Testis (tissue), 5 donors: ENCODE data around the gene STOML3. TPM values are rescaled to one million over a fixed set of nuclear protein-coding genes. Genes with fewer than 3 reads are reported as not detected.

Source experiments
- DNase-seq: peaks from one replicate; pipeline ENCODE4 v3.0.0-alpha.2; 2019
- H3K27ac ChIP-seq, 2 donors: fragments of 200-600 bp; sonication (generic); one replicate each; pipeline ENCODE4 v1.5.1; 2019
- H3K27me3 ChIP-seq: fragments of 200-600 bp; sonication (generic); one replicate; pipeline ENCODE4 v1.5.1; 2019
- H3K36me3 ChIP-seq: fragments of 200-600 bp; sonication (generic); one replicate; pipeline ENCODE4 v1.5.1; 2017; ENCODE audit warnings: low read depth; ENCODE audit errors: missing control alignments
- H3K4me1 ChIP-seq: fragments of 200-600 bp; sonication (generic); one replicate; pipeline ENCODE4 v1.5.1; 2019
- H3K4me3 ChIP-seq, 2 donors: fragments of 200-600 bp; sonication (generic); one replicate each; pipeline ENCODE4 v1.5.1; 2017 to 2019
- H3K9me3 ChIP-seq: fragments of 200-600 bp; sonication (generic); one replicate; pipeline ENCODE4 v1.5.1; 2017
- POLR2A ChIP-seq: fragments of 450-650 bp; IDR thresholded peaks from one replicate; pipeline ENCODE4 v1.6.1; 2017; ENCODE audit warnings: antibody characterized with exemption, mild to moderate bottlenecking, moderate library complexity
- WGBS, 2 donors: methylation state at CpG; one replicate each; pipeline ENCODE4 v1.1.5; 2018; 5-methylcytosine and 5-hydroxymethylcytosine counted together
- intact Hi-C: fragments of 100-400 bp; cut with DNase I; formaldehyde crosslinking; loops from one replicate; pipeline ENCODE4 v1.15.1; 2023; ENCODE audit warnings: low total_unique reads
- long read RNA-seq, 2 donors: transcript quantifications; one replicate each; lab custom pipeline, GENCODE V29; 2026
- polyA plus RNA-seq: library from polyadenylated mRNA; stranded (reverse); fragments of 350-450 nt; fragmentation: Illumina TruSeq; extraction: RNeasy Lipid Tissue Mini Kit (QIAGEN cat#74804); gene quantifications from one replicate; pipeline ENCODE4 v1.2.3, GENCODE V29; 2014; ENCODE audit warnings: low read depth, low replicate concordance; ENCODE audit not compliant: insufficient read depth
- total RNA-seq, 2 donors: library from RNA; depleted of rRNA; stranded (reverse); fragments of >200 nt; gene quantifications; one replicate each; pipeline ENCODE4 v1.2.3, GENCODE V29; 2016
- TF ChIP-seq, protein P1 (sequence below), 3 experiments: fragments of 450-650 bp in 2 of 3; fragments of 200-600 bp in 1 of 3; sonication (generic) in 1 of 3; IDR thresholded peaks; one replicate each; pipeline ENCODE4 v1.5.1; 2016 to 2019; ENCODE audit warnings: antibody characterized with exemption in 3 of 3, mild to moderate bottlenecking in 2 of 3, moderate library complexity in 1 of 3

Gene STOML3, protein sequence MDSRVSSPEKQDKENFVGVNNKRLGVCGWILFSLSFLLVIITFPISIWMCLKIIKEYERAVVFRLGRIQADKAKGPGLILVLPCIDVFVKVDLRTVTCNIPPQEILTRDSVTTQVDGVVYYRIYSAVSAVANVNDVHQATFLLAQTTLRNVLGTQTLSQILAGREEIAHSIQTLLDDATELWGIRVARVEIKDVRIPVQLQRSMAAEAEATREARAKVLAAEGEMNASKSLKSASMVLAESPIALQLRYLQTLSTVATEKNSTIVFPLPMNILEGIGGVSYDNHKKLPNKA
- total RNA-seq (under 1 TPM in 1 of 2 donors, not detected in 1; 0.12 TPM), polyA plus RNA-seq (0.91 TPM)
- long read RNA-seq, donor 1, partial matches to known transcripts: 0 of 3 reads
- long read RNA-seq, donor 1, other reads (novel, unspliced or antisense): 0 of 3 reads
- long read RNA-seq, donor 2: 0 reads

DNA sequence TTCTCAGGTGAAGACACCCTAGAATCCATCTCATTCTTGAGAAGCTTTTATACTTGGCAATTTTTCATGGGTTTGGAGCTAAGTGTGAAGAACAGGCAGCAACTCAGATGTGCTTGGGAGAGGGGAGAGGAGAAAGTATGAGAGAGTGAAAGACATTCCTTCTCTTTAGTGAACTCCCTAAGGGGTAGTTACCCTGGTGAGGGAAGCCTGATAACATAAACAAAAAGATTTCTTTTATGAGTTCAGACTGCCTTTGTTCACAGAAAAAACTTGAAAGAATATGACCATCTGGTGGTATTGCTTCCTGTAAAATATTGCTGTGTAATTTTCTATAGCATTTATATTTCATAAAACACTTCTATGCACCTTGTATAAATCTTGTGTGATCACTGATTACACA is at the start of gene STOML3:
Gene STOML3, minus strand, starts transcription at position 139 of the 400 bp plus-strand sequence. Its CDS starts 110 bp downstream, at position 29.
- no peaks in the 10 kb centered on the region for H3K9me3 ChIP-seq
- no peak within 1 kb of the TSS for H3K4me3 ChIP-seq
- TF ChIP-seq, protein P1, sequence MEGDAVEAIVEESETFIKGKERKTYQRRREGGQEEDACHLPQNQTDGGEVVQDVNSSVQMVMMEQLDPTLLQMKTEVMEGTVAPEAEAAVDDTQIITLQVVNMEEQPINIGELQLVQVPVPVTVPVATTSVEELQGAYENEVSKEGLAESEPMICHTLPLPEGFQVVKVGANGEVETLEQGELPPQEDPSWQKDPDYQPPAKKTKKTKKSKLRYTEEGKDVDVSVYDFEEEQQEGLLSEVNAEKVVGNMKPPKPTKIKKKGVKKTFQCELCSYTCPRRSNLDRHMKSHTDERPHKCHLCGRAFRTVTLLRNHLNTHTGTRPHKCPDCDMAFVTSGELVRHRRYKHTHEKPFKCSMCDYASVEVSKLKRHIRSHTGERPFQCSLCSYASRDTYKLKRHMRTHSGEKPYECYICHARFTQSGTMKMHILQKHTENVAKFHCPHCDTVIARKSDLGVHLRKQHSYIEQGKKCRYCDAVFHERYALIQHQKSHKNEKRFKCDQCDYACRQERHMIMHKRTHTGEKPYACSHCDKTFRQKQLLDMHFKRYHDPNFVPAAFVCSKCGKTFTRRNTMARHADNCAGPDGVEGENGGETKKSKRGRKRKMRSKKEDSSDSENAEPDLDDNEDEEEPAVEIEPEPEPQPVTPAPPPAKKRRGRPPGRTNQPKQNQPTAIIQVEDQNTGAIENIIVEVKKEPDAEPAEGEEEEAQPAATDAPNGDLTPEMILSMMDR (IDR thresholded peaks at IDR 0.05): no peak
- TF ChIP-seq POLR2A: no peak
- H3K36me3 ChIP-seq: no peaks in the 10 kb centered on the region
- no peak for DNase-seq
- intact Hi-C loops: no loop called here
- H3K27me3 ChIP-seq: no peaks in the 10 kb centered on the region
- H3K27ac ChIP-seq: no peak within 1 kb of the TSS
- no peaks in the 10 kb centered on the region for H3K4me1 ChIP-seq

- WGBS, 2 donors: 34 to 42% methylated on average over 1 of the region's 1 CpG
- no peaks in the 10 kb centered on the region for H3K27me3 ChIP-seq
- peaks cover 18% of the 10 kb centered on the region for H3K4me1 ChIP-seq
- DNase-seq: no peak
- H3K36me3 ChIP-seq: no peaks in the 10 kb centered on the region
- peak overlapping the region in 1 of 2 donors; percentile 18 for H3K27ac ChIP-seq
- intact Hi-C loops: no loop called here
- H3K9me3 ChIP-seq: no peaks in the 10 kb centered on the region
- H3K4me3 ChIP-seq: no peak overlapping the region
- TF ChIP-seq POLR2A: no peak
- TF ChIP-seq, protein P1 (IDR thresholded peaks at IDR 0.05): no peak
These were observed 49.6 kb upstream of the STOML3 start for GRCh38 chr13:39040206-39040605.

GRCh38 chr13:39039041-39039440 is 48.4 kb upstream of the STOML3 start:
- 13 to 18% methylated on average over 7 of the region's 7 CpGs for WGBS, 2 donors
- Histone ChIP-seq H3K4me3 (peak overlapping the region; percentile 68 to 79), H3K36me3 (no peaks in the 10 kb centered on the region), H3K27ac (peak overlapping the region; percentile 57 to 87), H3K27me3 (no peaks in the 10 kb centered on the region), H3K9me3 (no peaks in the 10 kb centered on the region), H3K4me1 (peaks cover 22% of the 10 kb centered on the region)
- TF ChIP-seq POLR2A: no peak
- TF ChIP-seq, protein P1 (IDR thresholded peaks at IDR 0.05): no peak
- intact Hi-C loops: no loop called here
- DNase-seq: no peak

DNA sequence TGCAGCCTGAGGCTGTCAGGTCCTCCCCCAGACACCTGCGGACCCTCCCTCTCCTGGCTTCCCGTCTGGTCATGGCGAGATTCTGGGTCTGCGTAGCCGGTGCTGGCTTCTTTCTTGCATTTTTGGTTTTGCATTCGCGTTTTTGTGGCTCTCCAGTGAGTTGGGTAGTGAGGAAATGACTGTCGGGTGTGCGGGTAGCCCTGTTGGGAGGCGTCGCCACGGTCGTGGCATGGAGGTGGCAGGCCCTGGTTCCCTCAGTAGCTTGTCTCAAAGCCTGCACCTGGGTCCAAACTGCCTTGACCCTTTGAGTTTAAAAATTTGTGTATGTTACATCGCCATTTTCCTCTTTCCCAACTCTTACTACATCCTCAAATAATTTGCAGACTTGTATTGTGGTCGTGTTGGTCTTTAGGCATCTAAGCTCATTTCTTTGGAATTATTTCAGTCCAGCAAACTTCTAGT is 48.0 kb upstream of the STOML3 start:
- intact Hi-C loops: no loop called here
- no peaks in the 10 kb centered on the region for H3K36me3 ChIP-seq
- no peak for TF ChIP-seq POLR2A
- TF ChIP-seq, protein P1 (IDR thresholded peaks at IDR 0.05): no peak
- WGBS, 2 donors: 0% methylated on average over 14 to 15 of the region's 15 CpGs
- H3K27me3 ChIP-seq: no peaks in the 10 kb centered on the region
- DNase-seq: peak; percentile 34
- peaks cover 22% of the 10 kb centered on the region for H3K4me1 ChIP-seq
- H3K27ac ChIP-seq: peak overlapping the region; percentile 57 to 87
- peak overlapping the region; percentile 68 to 79 for H3K4me3 ChIP-seq
- no peaks in the 10 kb centered on the region for H3K9me3 ChIP-seq
